A549 (cell line): ENCODE results near the gene ARHGAP26. TPM values are rescaled to one million over a fixed set of nuclear protein-coding genes. Genes with fewer than 3 reads are reported as not detected.

Experiments used
- ATAC-seq, 2 experiments: fragments of 200-7000 bp in 1 of 2; fragments of >200 bp in 1 of 2; cut with Nextera tagmentation in 1 of 2; cut with Tn5 transposase in 1 of 2; 3 replicates each; pipeline versions ENCODE4 v1.8.0 to v1.9.1; 2018 to 2020; ENCODE audit warnings: mild to moderate bottlenecking in 1 of 2, moderate library complexity in 1 of 2
- CTCF ChIA-PET: fragments of 300-600 bp; sonication (Branson Sonifier 250); formaldehyde crosslinking; extraction: SDS; loops from one replicate; lab custom pipeline; 2021; ENCODE audit warnings: antibody characterized with exemption, inconsistent platforms; lab: Yijun Ruan, JAX
- POLR2A ChIA-PET: fragments of 350-600 bp; formaldehyde crosslinking; extraction: SDS; loops from one replicate; lab custom pipeline; 2021; ENCODE audit warnings: antibody characterized with exemption, inconsistent platforms; lab: Yijun Ruan, JAX
- DNase-seq, 2 experiments: peaks; one replicate each; pipeline versions ENCODE4 v3.0.0 to v3.0.0-alpha.2; 2011 to 2016; ENCODE audit warnings: low read depth in 1 of 2, low spot score in 1 of 2
- FAIRE-seq: peaks from 2 replicates; lab custom pipeline; 2011; peaks lifted over from hg19 to GRCh38; lab: Jason Lieb, UNC
- H3K27ac ChIP-seq, 2 experiments: fragments of >200 bp; sonication (Bioruptor Twin); formaldehyde crosslinking; 3 replicates each; pipeline ENCODE4 v1.5.1; 2016 to 2017
- H3K4me1 ChIP-seq: fragments of >200 bp; sonication (Bioruptor Twin); formaldehyde crosslinking; 3 replicates; pipeline ENCODE4 v1.6.1; 2016
- H3K4me2 ChIP-seq: fragments of >200 bp; sonication (Bioruptor Twin); formaldehyde crosslinking; 3 replicates; pipeline ENCODE4 v1.6.1; 2016
- H3K4me3 ChIP-seq: fragments of >200 bp; sonication (Bioruptor Twin); formaldehyde crosslinking; 3 replicates; pipeline ENCODE4 v1.5.1; 2016
- H3K9me3 ChIP-seq: fragments of >200 bp; sonication (Bioruptor Twin); formaldehyde crosslinking; 3 replicates; pipeline ENCODE4 v1.6.1; 2016
- CEBPB ChIP-seq, 2 experiments: fragments of >200 bp in 1 of 2; sonication (Bioruptor Twin) in 1 of 2; formaldehyde crosslinking in 1 of 2; IDR thresholded peaks; 2 replicates each; pipeline ENCODE4 v1.6.1; 2012 to 2016
- CHD2 ChIP-seq: fragments of 150-350 bp; IDR thresholded peaks from 2 replicates; pipeline ENCODE4 v1.6.1; 2014; ENCODE audit warnings: low read length; ENCODE audit not compliant: partially characterized antibody
- CHD4 ChIP-seq: fragments of 200-600 bp; sonication (generic); IDR thresholded peaks from 2 replicates; pipeline ENCODE4 v1.6.1; 2016; ENCODE audit warnings: antibody characterized with exemption, mild to moderate bottlenecking, borderline replicate concordance
- CTCF ChIP-seq: fragments of >200 bp; sonication (Bioruptor Twin); formaldehyde crosslinking; IDR thresholded peaks from 3 replicates; pipeline ENCODE4 v1.5.1; 2016
- EHF ChIP-seq: fragments of 250-450 bp; sonication (Bioruptor Pico); IDR thresholded peaks from 2 replicates; pipeline ENCODE4 v1.5.0; 2020; ENCODE audit warnings: mild to moderate bottlenecking
- ELK1 ChIP-seq: fragments of 150-350 bp; IDR thresholded peaks from 2 replicates; pipeline ENCODE4 v1.6.1; 2014; ENCODE audit warnings: low read depth, mild to moderate bottlenecking, low read length
- EP300 ChIP-seq, 2 experiments: fragments of >200 bp; sonication (Bioruptor Twin); formaldehyde crosslinking; IDR thresholded peaks; 2 replicates in 1 of 2; 3 replicates in 1 of 2; pipeline ENCODE4 v1.6.1; 2016 to 2017
- ESRRA ChIP-seq: fragments of 150-350 bp; IDR thresholded peaks from 2 replicates; pipeline ENCODE4 v1.6.1; 2014; ENCODE audit warnings: mild to moderate bottlenecking, low read length, borderline replicate concordance
- FOSB ChIP-seq: fragments of 250-450 bp; sonication (Bioruptor Pico); IDR thresholded peaks from 2 replicates; pipeline ENCODE4 v1.5.0; 2020; ENCODE audit warnings: mild to moderate bottlenecking, moderate library complexity
- HDAC2 ChIP-seq: fragments of 200-600 bp; sonication (generic); IDR thresholded peaks from 2 replicates; pipeline ENCODE4 v1.6.1; 2016
- HOXA7 ChIP-seq: fragments of 250-450 bp; sonication (Bioruptor Pico); IDR thresholded peaks from 2 replicates; pipeline ENCODE4 v1.5.0; 2020; ENCODE audit warnings: mild to moderate bottlenecking, moderate library complexity
- HOXB5 ChIP-seq: fragments of 250-450 bp; sonication (Bioruptor Pico); IDR thresholded peaks from 2 replicates; pipeline ENCODE4 v1.5.0; 2020; ENCODE audit warnings: mild to moderate bottlenecking, moderate library complexity
- JUNB ChIP-seq: fragments of >200 bp; sonication (Bioruptor Twin); formaldehyde crosslinking; IDR thresholded peaks from 2 replicates; pipeline ENCODE4 v1.6.1; 2016
- MAFK ChIP-seq: fragments of 450-650 bp; IDR thresholded peaks from 2 replicates; pipeline ENCODE4 v1.6.1; 2014; ENCODE audit not compliant: partially characterized antibody
- NFE2L2 ChIP-seq: fragments of 150-350 bp; conservative IDR thresholded peaks from 2 replicates; pipeline ENCODE4 v1.6.1; 2014; ENCODE audit warnings: low read length
- NPAS2 ChIP-seq: fragments of 250-450 bp; sonication (Bioruptor Pico); IDR thresholded peaks from 2 replicates; pipeline ENCODE4 v1.8.0; 2022; ENCODE audit warnings: mild to moderate bottlenecking, moderate library complexity, borderline replicate concordance
- PBX3 ChIP-seq: IDR thresholded peaks from 2 replicates; pipeline ENCODE4 v1.6.1; 2012
- RCOR1 ChIP-seq: fragments of 150-350 bp; IDR thresholded peaks from 2 replicates; pipeline ENCODE4 v1.6.1; 2014; ENCODE audit warnings: antibody characterized with exemption, low read length, low read depth
- TFCP2L1 ChIP-seq: fragments of 250-450 bp; sonication (Bioruptor Pico); IDR thresholded peaks from 2 replicates; pipeline ENCODE4 v1.5.0; 2021; ENCODE audit warnings: mild to moderate bottlenecking
- USF2 ChIP-seq: fragments of 450-650 bp; IDR thresholded peaks from 2 replicates; pipeline ENCODE4 v1.6.1; 2014; ENCODE audit warnings: antibody characterized with exemption
- ZNF302 ChIP-seq: fragments of 250-450 bp; sonication (Bioruptor Pico); IDR thresholded peaks from 2 replicates; pipeline ENCODE4 v1.9.0; 2021; ENCODE audit warnings: inconsistent platforms, mild to moderate bottlenecking, moderate library complexity
- WGBS: methylation state at CpG from one replicate; pipeline ENCODE4 v1.1.6; 2017; ENCODE audit errors: missing lambda C conversion rate; 5-methylcytosine and 5-hydroxymethylcytosine counted together
- polyA plus RNA-seq, 4 experiments: library from polyadenylated mRNA; depleted of rRNA in 3 of 4; stranded (reverse); fragments of >200 nt; fragmentation: RNase III in 1 of 4; extraction: RNeasy Plus Mini Kit Qiagen cat#74134 plus additional on column Dnase treatment in 1 of 4; gene quantifications; 2 replicates in 3 of 4; 3 replicates in 1 of 4; pipeline ENCODE4 v1.2.3, GENCODE V29; 2011 to 2017

The ARHGAP26 gene
- polyA plus RNA-seq, 2 of the 4 experiments (the other 2 are of a cell fraction) = 6.6 to 19.1 TPM

- CTCF ChIA-PET = interaction anchor here (1.0 to 25.0 kb wide), 5 partner anchors 9 to 192 kb away, joined by 4 to 1307 read pairs (median 47); no protein-coding TSS in a partner anchor
- POLR2A ChIA-PET = no interaction called here
- TF ChIP-seq HOXA7 (CRISPR knock-in tag) = no peak
- no peak for TF ChIP-seq RCOR1
- TF ChIP-seq HOXB5 (CRISPR knock-in tag) = no peak
- no peak for TF ChIP-seq FOSB (CRISPR knock-in tag)
- no peak for TF ChIP-seq USF2
- no peak for TF ChIP-seq ELK1
- TF ChIP-seq CTCF = no peak
- TF ChIP-seq PBX3 = no peak
- no peak for TF ChIP-seq ESRRA
- TF ChIP-seq, all 56 proteins: peak for 0
- Histone ChIP-seq H3K4me1 (peaks cover 18% of the 10 kb centered on the region), H3K4me2 (peak overlapping the region; percentile 12; the same call in 1 of the 3 replicates), H3K9me3 (no peaks in the 10 kb centered on the region), H3K4me3 (no peak overlapping the region), H3K27ac (peak overlapping the region; percentile 2 to 25; a peak in 4 of 6 replicates)
- WGBS = 68% methylated on average over 4 of the region's 4 CpGs
- DNase-seq (no peak), FAIRE-seq (no peak), ATAC-seq (no peak)
These were observed 44.7 kb upstream of the ARHGAP26 start for GRCh38 chr5:142725231-142726187.

- TF ChIP-seq NFE2L2 = peak; percentile 36; the same call in 1 of the 2 replicates
- TF ChIP-seq CEBPB (IDR thresholded peaks at IDR 0.05) = peak in 1 of 2 experiments; percentile 6; a peak in 1 of 4 replicates
- TF ChIP-seq NPAS2 (CRISPR knock-in tag) = no peak
- TF ChIP-seq MAFK = peak; percentile 59
- TF ChIP-seq, all 56 proteins: peak for 3
- FAIRE-seq (no peak), DNase-seq (no peak), ATAC-seq (no peak)
- ChIA-PET CTCF (interaction anchor here (6.1 to 7.9 kb wide), 2 partner anchors 10 to 22 kb away, joined by 27 to 57 read pairs; no protein-coding TSS in a partner anchor), POLR2A (no interaction called here)
- Histone ChIP-seq H3K4me2 (peak overlapping the region; percentile 12; the same call in 1 of the 3 replicates), H3K9me3 (no peaks in the 10 kb centered on the region), H3K4me1 (peaks cover 10% of the 10 kb centered on the region; the same call in 2 of the 3 replicates), H3K4me3 (no peak overlapping the region), H3K27ac (peak overlapping the region in 1 of 2 experiments; percentile 46; a peak in 2 of 6 replicates)
- 87% methylated on average over 2 of the region's 2 CpGs for WGBS
These were observed 43.9 kb upstream of the ARHGAP26 start for GRCh38 chr5:142726188-142726731.

GRCh38 chr5:142727735-142728047, 42.5 kb upstream of the ARHGAP26 start:
- Histone ChIP-seq H3K9me3 (no peaks in the 10 kb centered on the region), H3K4me1 (peaks cover 10% of the 10 kb centered on the region; the same call in 2 of the 3 replicates), H3K27ac (no peak overlapping the region), H3K4me2 (no peak overlapping the region), H3K4me3 (no peak overlapping the region)
- DNase-seq (no peak), ATAC-seq (no peak), FAIRE-seq (no peak)
- ChIA-PET POLR2A (no interaction called here), CTCF (interaction anchor here (0.6 to 7.9 kb wide), 8 partner anchors 10 to 161 kb away, joined by 3 to 57 read pairs (median 14); no protein-coding TSS in a partner anchor)
- 86% methylated on average over 2 of the region's 2 CpGs for WGBS
- TF ChIP-seq ESRRA (no peak), PBX3 (no peak), NFE2L2 (no peak), EHF (CRISPR knock-in tag) (no peak), HDAC2 (no peak), MAFK (no peak), CHD2 (no peak), HOXA7 (CRISPR knock-in tag) (no peak), EP300 (IDR thresholded peaks at IDR 0.05) (no peak), CHD4 (no peak), USF2 (no peak), JUNB (no peak), ZNF302 (CRISPR knock-in tag) (no peak), NPAS2 (CRISPR knock-in tag) (no peak), RCOR1 (no peak), TFCP2L1 (CRISPR knock-in tag) (no peak)
